Smooth muscle cell (in vitro differentiated cells): ENCODE measurements around the gene MMGT1. TPM values are rescaled to one million over a fixed set of nuclear protein-coding genes. Genes with fewer than 3 reads are reported as not detected.
A peak's percentile ranks its signal among the peaks of the same experiment; 100 is the strongest.

Experiments used
- DNase-seq: peaks from one replicate; lab custom pipeline; 2025; ENCODE audit not compliant: unreplicated experiment; lab: John Stamatoyannopoulos, UW
- H2AFZ ChIP-seq: fragments of 200-600 bp; sonication (generic); 2 replicates; pipeline ENCODE4 v1.6.0; 2016; ENCODE audit warnings: antibody characterized with exemption, low read depth, mild to moderate bottlenecking
- H3F3A ChIP-seq: fragments of 200-600 bp; sonication (generic); 2 replicates; pipeline ENCODE4 v1.6.0; 2017; ENCODE audit warnings: antibody characterized with exemption, low read depth
- H3K27ac ChIP-seq: fragments of 200-600 bp; sonication (generic); 2 replicates; pipeline ENCODE4 v1.5.1; 2016; ENCODE audit warnings: low read depth, mild to moderate bottlenecking
- H3K27me3 ChIP-seq: fragments of 200-600 bp; sonication (generic); 2 replicates; pipeline ENCODE4 v1.6.1; 2016; ENCODE audit warnings: low read depth, mild to moderate bottlenecking
- H3K36me3 ChIP-seq: fragments of 200-600 bp; sonication (generic); 2 replicates; pipeline ENCODE4 v1.5.1; 2016; ENCODE audit warnings: low read depth
- H3K4me1 ChIP-seq: fragments of 200-600 bp; sonication (generic); 2 replicates; pipeline ENCODE4 v1.5.1; 2016; ENCODE audit warnings: low read depth
- H3K4me2 ChIP-seq: fragments of 200-600 bp; sonication (generic); 2 replicates; pipeline ENCODE4 v1.6.0; 2016; ENCODE audit warnings: mild to moderate bottlenecking
- H3K4me3 ChIP-seq: fragments of 200-600 bp; sonication (generic); 2 replicates; pipeline ENCODE4 v1.5.1; 2016; ENCODE audit warnings: mild to moderate bottlenecking
- H3K79me2 ChIP-seq: fragments of 200-600 bp; sonication (generic); 2 replicates; pipeline ENCODE4 v1.6.0; 2016; ENCODE audit warnings: low read depth, mild to moderate bottlenecking
- H3K9ac ChIP-seq: fragments of 200-600 bp; sonication (generic); 2 replicates; pipeline ENCODE4 v1.6.0; 2016; ENCODE audit warnings: low read depth
- H3K9me3 ChIP-seq: fragments of 200-600 bp; sonication (generic); replicated peaks from 2 replicates; pipeline ENCODE4 v1.5.1; 2016; ENCODE audit warnings: low read depth
- H4K20me1 ChIP-seq: fragments of 200-600 bp; sonication (generic); 2 replicates; pipeline ENCODE4 v1.6.0; 2016; ENCODE audit warnings: low read depth
- WGBS: methylation state at CpG from one replicate; pipeline ENCODE4 v1.1.7; 2016; ENCODE audit warnings: low lambda C conversion rate; 5-methylcytosine and 5-hydroxymethylcytosine counted together
- polyA plus RNA-seq: library from polyadenylated mRNA; unstranded; fragments of >200 nt; fragmentation: Nextera tagmentation; extraction: Ambion mirVana; gene quantifications from 2 replicates; pipeline ENCODE4 v1.2.1, GENCODE V29; 2016
- total RNA-seq: library from RNA; depleted of rRNA; stranded (reverse); fragments of >200 nt; gene quantifications from 2 replicates; pipeline ENCODE4 v1.2.3, GENCODE V29; 2014
- TF ChIP-seq, protein P1 (sequence below): fragments of 200-600 bp; sonication (generic); IDR thresholded peaks from 2 replicates; pipeline ENCODE4 v1.5.1; 2017; ENCODE audit warnings: borderline replicate concordance, mild to moderate bottlenecking, antibody characterized with exemption; ENCODE audit not compliant: insufficient read depth, poor library complexity, severe bottlenecking

MMGT1 gene
- total and polyA plus RNA-seq, 2 experiments from 2014 or later = 13.6 to 35.8 TPM

DNA sequence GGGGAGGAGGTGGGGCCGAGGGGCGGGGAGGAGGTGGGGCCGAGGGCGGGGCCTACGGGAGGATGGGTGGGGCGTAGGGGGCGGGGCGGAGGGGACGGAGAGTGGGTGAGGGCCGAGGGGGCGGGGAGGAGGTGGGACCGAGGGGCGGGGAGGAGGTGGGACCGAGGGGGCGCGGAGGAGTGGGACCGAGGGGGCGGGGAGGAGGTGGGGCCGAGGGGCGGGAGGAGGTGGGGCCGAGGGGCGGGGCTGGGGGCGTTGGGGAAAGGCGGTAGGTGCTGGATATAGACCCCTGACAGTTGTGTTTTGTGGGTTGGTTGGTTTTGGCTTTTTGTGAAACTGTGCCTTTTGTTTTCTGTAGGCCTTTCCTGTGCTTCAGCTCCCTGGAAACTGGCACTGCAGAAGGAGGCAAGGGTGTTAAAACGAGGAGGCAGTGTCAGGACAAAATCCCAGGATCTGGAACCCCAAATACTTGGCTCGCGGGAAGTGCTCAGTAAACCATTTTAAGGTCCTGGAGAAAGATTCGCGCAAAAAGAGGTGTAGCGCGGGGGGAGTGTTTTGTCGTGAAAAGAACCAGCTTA is 580 bp upstream of the MMGT1 start:
- peak overlapping the region; percentile 79 for H3K4me2 ChIP-seq
- DNase-seq = peak; percentile 68
- no peaks in the 10 kb centered on the region for H3K27me3 ChIP-seq
- no peaks in the 10 kb centered on the region for H3F3A ChIP-seq
- no peak overlapping the region for H2AFZ ChIP-seq
- no peaks in the 10 kb centered on the region for H3K9me3 ChIP-seq
- TF ChIP-seq, protein P1, sequence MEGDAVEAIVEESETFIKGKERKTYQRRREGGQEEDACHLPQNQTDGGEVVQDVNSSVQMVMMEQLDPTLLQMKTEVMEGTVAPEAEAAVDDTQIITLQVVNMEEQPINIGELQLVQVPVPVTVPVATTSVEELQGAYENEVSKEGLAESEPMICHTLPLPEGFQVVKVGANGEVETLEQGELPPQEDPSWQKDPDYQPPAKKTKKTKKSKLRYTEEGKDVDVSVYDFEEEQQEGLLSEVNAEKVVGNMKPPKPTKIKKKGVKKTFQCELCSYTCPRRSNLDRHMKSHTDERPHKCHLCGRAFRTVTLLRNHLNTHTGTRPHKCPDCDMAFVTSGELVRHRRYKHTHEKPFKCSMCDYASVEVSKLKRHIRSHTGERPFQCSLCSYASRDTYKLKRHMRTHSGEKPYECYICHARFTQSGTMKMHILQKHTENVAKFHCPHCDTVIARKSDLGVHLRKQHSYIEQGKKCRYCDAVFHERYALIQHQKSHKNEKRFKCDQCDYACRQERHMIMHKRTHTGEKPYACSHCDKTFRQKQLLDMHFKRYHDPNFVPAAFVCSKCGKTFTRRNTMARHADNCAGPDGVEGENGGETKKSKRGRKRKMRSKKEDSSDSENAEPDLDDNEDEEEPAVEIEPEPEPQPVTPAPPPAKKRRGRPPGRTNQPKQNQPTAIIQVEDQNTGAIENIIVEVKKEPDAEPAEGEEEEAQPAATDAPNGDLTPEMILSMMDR = no peak
- H4K20me1 ChIP-seq = no peaks in the 10 kb centered on the region
- H3K36me3 ChIP-seq = no peaks in the 10 kb centered on the region
- H3K79me2 ChIP-seq = peaks cover 28% of the 10 kb centered on the region
- H3K9ac ChIP-seq = no peak overlapping the region
- H3K27ac ChIP-seq = no peak overlapping the region
- H3K4me3 ChIP-seq = peak overlapping the region; percentile 43
- WGBS = 55% methylated on average over 8 of the region's 32 CpGs
- H3K4me1 ChIP-seq = no peaks in the 10 kb centered on the region

GRCh38 chrX:135973025-135973547 is 702 bp downstream of the MMGT1 start:
- peak overlapping the region; percentile 90 for H3K4me3 ChIP-seq
- peak overlapping the region; percentile 85 for H3K4me2 ChIP-seq
- H4K20me1 ChIP-seq = no peaks in the 10 kb centered on the region
- H3K36me3 ChIP-seq = no peaks in the 10 kb centered on the region
- DNase-seq = no peak
- H3K79me2 ChIP-seq = peaks cover 28% of the 10 kb centered on the region
- peak overlapping the region; percentile 87 for H2AFZ ChIP-seq
- H3K27ac ChIP-seq = peak overlapping the region; percentile 94
- H3K27me3 ChIP-seq = no peaks in the 10 kb centered on the region
- no peaks in the 10 kb centered on the region for H3K9me3 ChIP-seq
- 37% methylated on average over 10 of the region's 10 CpGs for WGBS
- peak overlapping the region; percentile 91 for H3K9ac ChIP-seq
- H3F3A ChIP-seq = no peaks in the 10 kb centered on the region
- TF ChIP-seq, protein P1 = no peak
- no peaks in the 10 kb centered on the region for H3K4me1 ChIP-seq

- Histone ChIP-seq H3K27me3 (no peaks in the 10 kb centered on the region), H3K4me3 (no peak overlapping the region), H3K9ac (no peak overlapping the region), H3K4me2 (no peak overlapping the region), H3K9me3 (no peaks in the 10 kb centered on the region), H3K79me2 (no peaks in the 10 kb centered on the region), H2AFZ (no peak overlapping the region), H3K27ac (no peak overlapping the region), H3K4me1 (no peaks in the 10 kb centered on the region), H3K36me3 (no peaks in the 10 kb centered on the region), H3F3A (no peaks in the 10 kb centered on the region), H4K20me1 (no peaks in the 10 kb centered on the region)
- TF ChIP-seq, protein P1 = no peak
- 83% methylated on average over 4 of the region's 4 CpGs for WGBS
- DNase-seq = no peak
Measured at GRCh38 chrX:135951291-135951690, 22.5 kb downstream of the MMGT1 start.

GRCh38 chrX:135944486-135944885 is 29.3 kb downstream of the MMGT1 start:
- Histone ChIP-seq H3K4me2 (no peak overlapping the region), H3F3A (no peaks in the 10 kb centered on the region), H3K27ac (no peak overlapping the region), H4K20me1 (no peaks in the 10 kb centered on the region), H3K4me1 (no peaks in the 10 kb centered on the region), H3K9me3 (peaks cover 4% of the 10 kb centered on the region), H3K9ac (no peak overlapping the region), H3K79me2 (no peaks in the 10 kb centered on the region), H3K4me3 (no peak overlapping the region), H3K36me3 (no peaks in the 10 kb centered on the region), H2AFZ (no peak overlapping the region), H3K27me3 (no peaks in the 10 kb centered on the region)
- WGBS = 87% methylated on average over 2 of the region's 2 CpGs
- no peak for DNase-seq
- TF ChIP-seq, protein P1 = no peak
